Measurements from ENCODE around the gene EHD2.

DNA sequence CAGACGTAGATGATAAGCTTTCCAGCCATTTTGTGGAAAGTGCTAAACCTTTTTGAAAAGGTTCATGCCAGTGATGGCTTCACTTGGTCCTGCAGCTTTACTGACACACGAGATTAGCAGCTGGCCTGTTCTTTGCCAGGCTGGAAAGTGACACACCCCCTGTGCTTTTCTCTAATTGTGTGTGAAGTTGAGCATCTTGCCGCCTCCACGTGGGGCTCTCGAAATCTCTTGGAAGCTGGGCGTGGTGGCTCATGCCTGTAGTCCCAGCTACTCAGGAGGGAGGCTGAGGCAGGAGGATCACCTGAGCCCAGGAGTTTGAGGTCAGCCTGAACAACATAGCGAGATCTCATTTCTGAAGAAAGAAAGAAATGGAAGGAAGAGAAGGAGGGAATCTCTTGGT is 25.3 kb upstream of the EHD2 start:
- no peak for TF ChIP-seq TAF1 (IDR thresholded peaks at IDR 0.05; ENCODE audit: low read depth)
- no peak for TF ChIP-seq FOXM1 (IDR thresholded peaks at IDR 0.05; ENCODE audit: borderline replicate concordance, low read depth)
- no peak for TF ChIP-seq CEBPB (IDR thresholded peaks at IDR 0.05)
- no peak for TF ChIP-seq REST (IDR thresholded peaks at IDR 0.05; ENCODE audit: low read depth)
- TF ChIP-seq NFIC (IDR thresholded peaks at IDR 0.05) = no peak
- TF ChIP-seq, protein P1, sequence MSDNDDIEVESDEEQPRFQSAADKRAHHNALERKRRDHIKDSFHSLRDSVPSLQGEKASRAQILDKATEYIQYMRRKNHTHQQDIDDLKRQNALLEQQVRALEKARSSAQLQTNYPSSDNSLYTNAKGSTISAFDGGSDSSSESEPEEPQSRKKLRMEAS (IDR thresholded peaks at IDR 0.05) = no peak
- TF ChIP-seq ZBTB7A (IDR thresholded peaks at IDR 0.05; ENCODE audit: low read depth) = no peak
- no peak for TF ChIP-seq CREB1 (IDR thresholded peaks at IDR 0.05; ENCODE audit: low read depth)

Measured in Ishikawa (cell line).